NCI-H1417 treated with DMSO at 0.1 percent for 48 hours (cell line): ENCODE data around the gene GRB10.

Experiments used
- DNase-seq: peaks from one replicate; lab custom pipeline; 2025; lab: John Stamatoyannopoulos, UW

GRB10 gene

DNA sequence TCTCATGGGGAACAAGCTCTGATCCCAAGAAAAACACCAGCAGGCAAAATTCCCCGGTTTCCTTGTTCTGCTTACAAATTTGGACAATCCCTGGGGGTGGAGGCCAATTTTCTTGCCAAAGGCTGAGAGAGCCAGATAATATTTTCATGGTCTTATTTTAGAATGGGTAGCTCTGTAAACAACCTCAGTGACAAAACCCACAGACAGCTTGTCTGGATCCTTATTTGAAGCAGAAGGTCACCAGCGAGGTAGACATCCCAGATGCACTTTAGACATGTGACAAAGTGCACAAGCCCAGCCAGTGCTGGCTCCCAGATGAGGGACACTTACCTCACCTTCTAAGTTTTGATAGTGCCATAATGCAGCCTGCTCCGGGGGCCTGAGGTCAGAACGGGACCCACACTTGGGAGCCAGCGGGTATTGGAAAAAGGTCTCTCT, 114.9 kb downstream of the GRB10 start:
- no peak for DNase-seq

GRCh38 chr7:50667338-50667737, 115.4 kb downstream of the GRB10 start:
- DNase-seq: no peak

DNA sequence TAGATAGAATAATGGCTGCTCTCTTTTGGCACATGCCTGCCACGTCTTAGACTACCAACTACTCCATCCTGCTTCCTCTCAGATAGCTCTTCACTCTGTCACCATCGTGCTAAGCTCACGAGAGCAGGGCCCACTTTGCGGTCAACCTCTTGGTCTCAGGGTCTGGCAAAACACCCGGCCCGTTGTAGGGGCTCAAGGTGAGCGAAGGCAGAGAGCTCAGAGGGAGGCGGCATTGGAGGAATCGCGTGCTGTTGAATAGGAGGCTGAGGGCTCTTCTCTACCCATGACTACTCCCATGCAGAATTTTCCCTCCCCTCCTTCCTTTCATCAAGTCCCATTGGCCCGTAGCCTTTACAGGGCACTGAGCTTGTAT, 116.6 kb downstream of the GRB10 start:
- no peak for DNase-seq

DNA sequence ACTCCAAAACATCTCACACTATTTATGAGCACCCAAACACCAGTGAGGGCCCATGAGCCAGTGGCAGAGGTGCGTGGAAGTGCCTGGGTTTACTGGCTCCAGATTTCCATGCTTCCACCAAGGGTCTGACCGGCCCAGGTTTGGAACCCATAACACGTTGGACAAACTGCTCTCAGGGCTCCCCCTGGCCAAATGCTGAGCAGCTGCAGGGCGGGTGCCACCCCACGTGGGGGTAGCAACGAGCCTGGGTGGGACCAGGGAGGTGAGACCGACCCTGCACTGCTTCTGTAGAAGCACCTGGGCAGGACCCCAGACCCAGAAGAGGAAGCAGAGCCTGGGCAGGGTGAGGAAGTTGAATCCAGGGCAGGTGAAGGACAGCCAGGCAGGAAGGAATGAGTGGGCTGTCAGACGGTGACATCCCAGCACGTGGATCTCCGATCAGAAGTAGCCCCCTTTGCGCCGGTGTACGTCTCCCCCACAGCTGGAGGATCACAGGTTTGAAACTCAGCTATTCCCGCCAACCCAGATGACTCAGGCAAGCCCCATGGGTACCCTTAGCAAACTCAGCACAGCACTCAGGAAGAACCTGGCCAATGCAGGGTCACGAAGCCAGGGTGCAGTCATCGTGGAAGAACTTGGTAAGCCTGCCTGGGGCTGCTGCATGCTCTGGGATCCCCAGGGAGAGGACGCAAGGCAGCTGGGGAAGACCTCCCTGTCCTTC, 117.1 kb downstream of the GRB10 start:
- no peak for DNase-seq

GRCh38 chr7:50664937-50665336, 117.8 kb downstream of the GRB10 start:
- DNase-seq: no peak

- no peak for DNase-seq
Measured at GRCh38 chr7:50664461-50664922, 118.2 kb downstream of the GRB10 start.

DNA sequence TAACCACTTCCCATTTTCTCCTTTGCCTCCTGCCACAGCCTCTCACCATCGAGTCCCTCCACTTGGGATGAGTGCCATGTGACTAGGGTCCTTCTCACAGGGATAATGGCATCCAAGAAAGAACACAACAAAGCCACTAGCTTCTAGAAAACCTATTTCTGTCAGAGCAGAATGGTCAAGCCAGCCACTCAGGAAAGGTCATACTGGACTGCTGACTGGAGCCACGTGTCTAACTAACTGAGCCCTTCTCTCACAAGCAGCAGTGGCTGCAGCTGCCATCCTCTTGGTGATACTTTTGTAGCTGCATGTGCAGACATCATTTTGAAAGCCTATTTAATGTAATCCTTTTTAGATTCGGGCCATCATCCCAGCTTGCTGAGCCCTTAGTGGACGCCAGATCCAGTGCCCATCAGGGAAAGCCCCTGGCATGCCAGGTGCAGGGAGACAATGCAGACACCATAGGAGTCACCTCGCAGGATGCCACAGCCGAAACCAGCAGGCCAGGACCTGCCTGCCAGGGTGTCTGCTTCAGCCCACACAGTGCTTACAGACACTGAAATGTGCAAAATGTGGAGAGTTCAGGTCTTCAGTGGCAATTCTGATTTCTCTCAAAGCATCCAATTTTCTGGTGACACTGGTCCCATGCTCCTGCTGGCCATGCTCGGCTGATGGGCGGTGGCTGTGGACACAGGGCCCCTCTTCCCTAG, 119.1 kb downstream of the GRB10 start:
- no peak for DNase-seq

DNA sequence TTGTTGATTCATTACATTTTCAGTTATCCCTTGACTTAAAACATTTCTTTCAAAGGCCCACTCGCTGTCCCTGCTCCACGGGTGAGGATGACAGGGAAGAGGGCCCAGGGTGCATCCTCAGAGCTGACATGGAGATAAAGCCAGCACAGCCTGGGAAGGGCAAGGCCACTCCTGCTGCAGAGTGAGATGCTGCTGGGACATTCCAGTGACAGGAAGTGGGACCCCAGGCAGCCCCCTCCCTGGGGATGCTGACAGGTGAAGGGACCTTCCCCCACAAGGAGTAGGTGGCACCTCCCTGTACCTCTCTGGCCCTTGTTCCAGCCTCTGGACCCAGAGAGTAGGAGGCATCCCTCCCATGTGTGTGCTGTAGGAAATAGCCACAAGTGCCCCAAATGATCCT, 119.7 kb downstream of the GRB10 start:
- DNase-seq: no peak

DNA sequence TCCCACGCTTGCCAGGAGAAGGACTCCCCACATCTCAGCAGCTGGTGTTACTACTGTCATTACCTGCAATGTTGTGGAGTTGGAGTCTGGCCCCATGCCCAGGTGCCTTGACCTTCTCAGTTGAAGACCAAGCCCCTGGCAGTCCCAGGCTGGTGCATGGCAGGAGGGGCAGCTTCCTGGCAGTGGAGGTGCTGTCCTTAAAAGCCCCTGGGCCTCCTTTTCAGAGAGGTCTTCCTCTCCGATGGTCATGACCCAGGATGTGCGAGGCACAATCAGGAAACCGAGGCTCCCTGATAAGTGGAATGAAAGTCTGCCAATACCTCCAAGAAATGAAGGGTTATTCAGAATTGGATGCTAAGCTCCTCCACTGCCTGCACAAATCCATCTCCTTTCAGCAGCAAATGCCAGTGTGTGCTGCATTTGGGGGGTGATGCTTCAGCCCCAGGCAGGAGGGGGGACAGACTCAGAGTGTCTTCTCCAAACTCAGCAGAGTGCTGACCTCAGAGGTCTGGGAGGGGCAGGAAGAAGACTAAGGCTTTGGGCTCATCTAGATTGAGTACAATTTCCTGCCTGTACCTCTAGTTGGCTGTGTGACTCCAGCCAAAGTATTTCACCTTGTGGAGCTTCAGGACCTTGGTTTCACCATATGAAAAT, 120.5 kb downstream of the GRB10 start:
- no peak for DNase-seq

- DNase-seq: no peak
Measured at GRCh38 chr7:50661345-50662040, 121.2 kb downstream of the GRB10 start.

GRCh38 chr7:50660830-50661175, 121.9 kb downstream of the GRB10 start:
- no peak for DNase-seq

GRCh38 chr7:50660040-50660829, 122.5 kb downstream of the GRB10 start:
- DNase-seq: no peak

GRCh38 chr7:50659329-50659965, 123.2 kb downstream of the GRB10 start:
- DNase-seq: no peak

DNA sequence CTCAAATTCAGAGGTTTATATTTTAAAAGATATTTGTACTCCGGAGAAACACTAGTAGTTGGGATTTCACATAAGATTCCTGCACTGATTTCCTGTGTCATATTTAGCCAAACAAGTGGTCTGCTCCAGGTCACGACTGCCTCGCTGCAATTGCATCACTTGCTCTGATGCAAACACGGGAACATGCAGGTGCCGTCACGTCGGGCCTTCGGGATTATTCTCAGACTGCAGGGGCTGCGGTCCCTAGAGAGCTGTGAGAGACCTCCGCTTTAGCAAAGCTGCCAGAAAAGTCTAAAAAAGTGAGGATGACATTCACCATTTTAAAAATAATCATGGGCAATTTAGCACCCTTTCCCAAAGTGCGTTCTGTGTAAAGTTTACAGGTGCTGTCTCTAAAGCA, 124.0 kb downstream of the GRB10 start:
- DNase-seq: no peak

DNA sequence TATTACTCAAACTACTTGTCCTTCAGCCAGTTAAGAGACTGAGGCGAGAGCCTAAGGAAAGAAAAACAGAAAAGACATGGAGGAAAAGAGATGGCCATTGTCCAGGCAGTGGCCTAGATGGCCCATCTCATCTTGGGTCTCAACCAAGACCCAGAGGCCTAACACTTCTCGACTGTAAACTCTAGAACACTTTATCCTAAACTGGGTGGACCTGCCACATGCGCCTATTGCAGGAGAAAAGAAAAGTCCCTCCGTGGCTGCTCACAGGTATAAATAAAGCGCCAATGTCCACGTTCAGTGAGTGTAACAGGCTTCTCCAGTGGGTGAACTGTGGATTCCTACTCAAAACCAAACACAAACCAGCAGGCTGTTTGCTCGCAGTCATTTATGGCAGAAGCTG, 124.8 kb downstream of the GRB10 start:
- no peak for DNase-seq

DNA sequence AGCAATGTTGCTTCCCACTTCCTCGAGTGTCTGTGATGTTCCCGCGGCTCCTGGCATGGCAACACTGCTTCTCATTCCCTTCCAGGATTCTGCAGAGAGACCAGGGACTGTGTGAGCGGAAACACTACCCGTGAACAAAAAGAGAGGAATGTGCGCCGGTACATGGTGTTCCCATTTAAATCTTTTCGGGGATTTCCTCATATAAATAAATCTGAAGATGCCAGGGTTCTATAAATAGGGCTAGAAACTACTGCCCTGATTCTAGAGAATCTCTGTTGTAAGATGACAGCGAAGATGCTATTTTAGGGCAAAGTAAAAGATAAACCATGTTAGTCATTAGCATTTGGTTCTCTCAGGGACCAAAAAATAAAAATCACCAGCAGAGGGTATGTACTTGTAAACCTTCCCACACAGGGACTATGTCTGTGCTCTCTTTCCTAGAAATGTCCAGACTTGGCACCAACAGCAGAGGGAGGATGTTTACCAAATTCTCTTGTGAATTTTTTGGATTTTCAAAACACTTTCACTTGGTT, 125.3 kb downstream of the GRB10 start:
- DNase-seq: no peak

DNA sequence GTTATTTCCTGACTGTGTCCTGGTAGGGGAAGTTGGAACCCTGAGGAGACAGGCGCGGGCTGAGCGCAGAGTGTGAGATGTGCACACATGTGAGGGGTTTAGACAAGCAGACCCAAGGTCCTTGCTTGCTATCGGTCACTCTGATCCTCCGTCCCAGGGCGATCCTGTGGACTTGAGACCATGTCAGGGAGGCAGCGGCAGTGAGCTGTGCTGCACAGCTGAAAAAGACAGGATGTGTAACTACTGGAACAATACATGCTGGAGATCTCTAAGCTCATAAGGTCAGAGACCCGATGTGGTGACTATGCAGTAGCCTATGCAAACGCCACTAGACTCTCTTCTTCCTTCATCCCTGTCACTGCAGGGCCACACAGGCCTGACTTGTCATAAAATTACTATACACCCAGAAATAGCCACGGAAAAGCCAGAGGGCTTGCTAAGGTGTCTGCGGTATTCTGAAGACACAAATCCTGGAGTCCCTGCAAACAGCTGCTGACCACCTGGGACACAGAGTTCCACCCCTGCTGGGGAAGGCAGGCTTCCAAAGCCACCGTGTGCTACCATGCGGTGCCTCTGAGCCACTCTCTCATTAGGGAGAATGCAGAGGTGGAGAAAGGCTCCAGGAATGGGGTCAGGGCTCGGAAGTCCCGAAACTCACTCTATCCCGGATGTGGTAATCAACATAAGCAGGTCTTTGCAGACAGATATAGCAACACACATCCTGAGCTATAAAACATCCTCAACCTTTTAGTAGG, 126.4 kb downstream of the GRB10 start:
- DNase-seq: no peak

DNA sequence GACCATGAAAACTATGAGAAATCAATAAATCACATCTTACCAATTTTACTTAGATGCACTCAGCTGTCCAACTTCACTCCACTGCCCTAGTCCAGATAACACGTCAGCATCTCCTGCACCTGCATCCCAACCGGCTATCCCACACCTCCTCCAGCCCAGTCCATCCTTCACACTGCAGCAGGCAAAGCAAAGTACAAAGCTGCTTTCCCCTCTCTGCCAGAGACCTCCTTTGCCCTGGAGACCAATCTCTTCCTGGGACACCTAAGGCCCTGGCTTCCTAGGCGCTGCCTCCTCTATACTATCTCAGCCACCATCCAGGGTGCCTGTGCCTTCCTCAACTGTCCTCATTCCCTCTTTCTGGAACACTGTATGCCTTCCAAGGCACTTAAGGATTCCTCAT, 127.2 kb downstream of the GRB10 start:
- DNase-seq: no peak

GRCh38 chr7:50655020-50655419, 127.7 kb downstream of the GRB10 start:
- no peak for DNase-seq

DNA sequence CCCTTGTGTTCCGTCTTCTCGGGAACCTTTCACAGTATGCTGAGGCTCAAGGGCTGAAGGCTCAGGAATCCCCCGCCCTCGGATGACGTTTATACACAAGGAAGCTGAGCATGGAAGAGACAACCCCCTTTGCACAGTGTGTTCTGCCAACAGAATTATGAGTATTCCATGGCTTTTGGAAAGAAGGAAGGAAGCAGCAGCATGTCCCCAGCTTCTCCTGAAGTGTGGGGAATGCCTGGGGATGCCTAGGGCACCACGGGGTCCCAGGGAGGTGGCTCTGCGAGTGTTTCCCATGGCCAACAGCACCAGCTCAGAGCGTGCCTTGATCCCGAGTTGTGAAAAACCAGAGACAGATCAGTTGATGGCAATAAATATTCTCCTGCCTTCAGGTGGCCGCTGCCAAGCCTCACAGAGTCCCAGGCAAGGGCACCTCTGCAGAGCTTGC, 128.7 kb downstream of the GRB10 start:
- no peak for DNase-seq
